ENCODE measurements around the gene ZC2HC1B.
"Not testable (repeated sequence)": the region's sequence is repeated elsewhere in the genome, so short reads cannot be mapped to it uniquely, and the experiment has no call there.

The ZC2HC1B gene

GRCh38 chr6:143864234-143864633, at the start of gene ZC2HC1B:
Gene ZC2HC1B, plus strand, starts transcription at chr6:143864474. Its CDS starts 66 bp downstream, at chr6:143864540.
- no peak for DNase-seq (ENCODE audit: low read depth in 2 of 2)

- no peak for DNase-seq (ENCODE audit: low read depth in 2 of 2)
Measured at GRCh38 chr6:143817621-143818020, 46.7 kb upstream of the ZC2HC1B start.

DNA sequence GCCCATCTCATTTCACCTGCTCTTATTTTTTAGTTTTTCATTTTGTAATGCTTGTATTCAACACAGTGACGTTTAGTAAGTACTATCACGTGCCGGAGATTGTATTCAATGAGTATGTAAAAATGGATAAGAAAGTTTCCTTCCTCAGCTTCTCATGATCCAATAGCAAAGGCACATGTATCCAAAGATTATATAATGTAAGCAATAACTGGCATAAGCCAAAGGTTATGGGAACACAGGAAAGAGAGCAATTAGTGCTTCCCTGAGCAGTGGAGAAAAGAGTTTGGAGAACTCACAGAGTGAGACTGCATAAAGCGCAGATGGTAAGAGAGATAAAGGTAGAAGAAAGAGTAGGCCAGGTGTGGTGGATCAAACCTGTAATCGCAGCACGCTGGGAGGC, 42.9 kb upstream of the ZC2HC1B start:
- DNase-seq (ENCODE audit: low read depth in 2 of 2), result no peak

GRCh38 chr6:143822584-143823024, 41.7 kb upstream of the ZC2HC1B start:
- no peak for DNase-seq (ENCODE audit: low read depth in 2 of 2)

GRCh38 chr6:143823548-143823947, 40.7 kb upstream of the ZC2HC1B start:
- DNase-seq (ENCODE audit: low read depth in 2 of 2), result no peak

DNA sequence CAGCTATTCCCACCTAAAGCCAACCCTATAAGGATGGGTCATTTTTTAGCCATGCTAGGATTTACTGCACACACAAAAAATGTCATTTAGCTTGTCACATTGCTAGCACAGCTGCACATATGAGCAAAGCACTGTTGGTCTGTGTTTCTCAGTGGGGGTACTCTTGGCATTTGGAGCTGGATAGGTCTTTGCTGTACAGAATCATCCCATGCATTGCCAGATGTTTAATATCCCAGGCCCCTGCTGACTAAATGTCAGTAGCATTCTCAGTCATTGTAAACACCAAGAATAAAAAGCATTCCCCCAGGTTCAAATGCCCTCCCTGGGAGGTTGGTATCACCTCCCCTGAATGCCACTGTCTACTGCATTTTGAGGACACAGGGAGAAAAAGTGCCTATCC, 35.7 kb upstream of the ZC2HC1B start:
- DNase-seq (ENCODE audit: low read depth in 2 of 2), result no peak

DNA sequence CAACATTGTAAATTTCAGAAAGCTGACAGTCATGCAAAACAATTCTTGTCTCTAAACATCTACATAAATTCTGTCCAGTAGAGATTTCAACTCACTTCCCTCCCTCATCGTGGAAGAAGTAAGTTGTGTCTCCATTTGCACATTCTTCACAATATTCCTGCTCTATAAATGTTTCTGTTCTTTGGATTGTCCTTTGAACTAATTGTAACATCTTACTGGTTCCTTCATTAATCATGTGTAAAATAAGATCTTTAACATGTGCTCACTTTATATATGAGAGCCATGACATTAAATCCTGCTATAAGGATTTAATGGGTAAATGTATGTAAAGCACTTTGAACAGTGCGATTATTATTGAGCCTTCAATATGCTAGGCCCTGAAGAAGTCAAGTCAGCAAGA, 28.1 kb upstream of the ZC2HC1B start:
- DNase-seq (ENCODE audit: low read depth in 2 of 2), result no peak

DNA sequence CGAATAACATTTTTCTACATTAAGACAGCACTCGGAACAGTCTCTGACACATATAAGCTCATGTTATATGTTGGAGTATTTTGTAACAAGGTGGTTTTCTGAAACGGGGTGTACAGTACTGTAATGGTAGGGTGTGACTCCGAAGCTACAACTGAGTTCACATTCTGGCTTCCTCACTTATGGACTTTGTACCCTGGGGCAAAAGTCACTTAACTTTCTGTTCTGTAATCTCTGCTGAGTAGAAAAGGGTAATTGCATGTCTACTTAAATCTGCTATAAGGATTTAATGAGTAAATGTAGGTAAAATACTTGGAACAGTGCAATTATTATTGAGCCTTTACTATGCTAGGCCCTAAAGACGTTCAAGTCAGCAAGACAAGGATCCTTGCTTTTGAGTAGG, 25.9 kb upstream of the ZC2HC1B start:
- no peak for DNase-seq (ENCODE audit: low read depth in 2 of 2)

GRCh38 chr6:143839196-143839595, 25.1 kb upstream of the ZC2HC1B start:
- DNase-seq (ENCODE audit: low read depth in 2 of 2), result no peak

- DNase-seq (ENCODE audit: low read depth in 2 of 2), result no peak
Measured at GRCh38 chr6:143840595-143841265, 23.5 kb upstream of the ZC2HC1B start.

DNA sequence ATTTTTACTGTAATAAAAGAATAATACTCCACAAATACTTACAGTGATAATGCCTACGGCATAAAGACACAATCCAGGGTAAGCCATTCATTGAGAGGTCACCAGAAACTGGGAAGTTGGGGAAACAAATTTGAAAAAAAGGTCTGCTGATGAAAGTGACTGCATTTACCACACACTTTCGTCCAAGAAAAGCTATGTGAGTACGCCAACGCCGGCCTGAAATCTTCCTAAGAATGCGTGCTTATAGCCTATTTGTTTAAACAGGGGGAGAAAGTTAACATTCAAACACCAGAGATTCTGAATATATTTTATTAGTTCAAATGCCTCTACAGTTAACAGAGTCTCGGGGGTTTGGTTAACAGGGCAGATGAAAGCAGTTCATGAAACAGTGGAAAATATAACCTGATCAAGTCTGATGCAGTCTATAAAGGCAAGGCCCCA, 21.8 kb upstream of the ZC2HC1B start:
- no peak for DNase-seq (ENCODE audit: low read depth in 2 of 2)

- DNase-seq (ENCODE audit: low read depth in 2 of 2), result peak; percentile 90
Measured at GRCh38 chr6:143842902-143843676, 21.2 kb upstream of the ZC2HC1B start, which contains the start of gene LTV1. Gene LTV1, plus strand, starts transcription at chr6:143843338. Its CDS starts 140 bp downstream, at chr6:143843478.

- no peak for DNase-seq (ENCODE audit: low read depth in 2 of 2)
Measured at GRCh38 chr6:143843677-143843999, 20.6 kb upstream of the ZC2HC1B start.

DNA sequence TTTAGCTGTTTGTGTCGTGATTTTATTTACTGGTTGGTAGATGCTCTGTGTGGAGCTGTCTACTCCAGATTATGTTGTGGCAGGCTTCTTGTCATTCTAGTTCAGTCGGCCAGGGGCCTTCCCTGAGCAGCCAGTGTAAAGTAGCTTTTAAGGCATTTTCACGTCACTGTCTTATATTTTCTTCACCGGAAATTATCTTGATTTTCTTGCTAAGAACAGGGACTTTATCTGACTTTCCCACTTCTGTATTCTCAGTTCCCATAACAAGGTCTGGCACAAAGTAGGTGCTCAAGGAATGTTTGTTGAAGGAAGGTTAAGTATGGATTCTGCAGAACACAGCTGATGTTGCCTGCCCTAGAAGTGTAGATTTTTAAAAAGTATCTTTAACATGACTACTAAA, 20.3 kb upstream of the ZC2HC1B start:
- no peak for DNase-seq (ENCODE audit: low read depth in 2 of 2)

DNA sequence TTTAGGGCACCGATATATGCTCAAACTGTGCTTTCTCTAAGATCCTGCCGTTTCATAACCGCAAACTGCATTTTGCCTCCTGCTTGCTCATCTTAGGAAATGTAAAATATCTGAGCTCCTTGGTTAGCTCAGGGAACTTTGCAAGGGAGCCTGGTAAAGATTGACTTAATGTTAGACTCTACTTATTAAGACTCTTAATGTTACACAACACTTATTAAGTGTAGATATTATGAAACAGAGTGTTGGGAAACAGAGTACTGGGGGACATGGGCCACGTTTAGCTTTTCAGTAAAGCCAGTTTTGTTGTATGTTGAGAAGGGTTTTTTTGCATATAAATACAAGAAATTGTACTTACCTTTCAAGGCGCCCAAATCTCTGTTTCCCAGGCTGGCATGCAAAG, 19.2 kb upstream of the ZC2HC1B start:
- no peak for DNase-seq (ENCODE audit: low read depth in 2 of 2)

GRCh38 chr6:143851706-143852105, 12.6 kb upstream of the ZC2HC1B start:
- DNase-seq (ENCODE audit: low read depth in 2 of 2), result not testable (repeated sequence)

DNA sequence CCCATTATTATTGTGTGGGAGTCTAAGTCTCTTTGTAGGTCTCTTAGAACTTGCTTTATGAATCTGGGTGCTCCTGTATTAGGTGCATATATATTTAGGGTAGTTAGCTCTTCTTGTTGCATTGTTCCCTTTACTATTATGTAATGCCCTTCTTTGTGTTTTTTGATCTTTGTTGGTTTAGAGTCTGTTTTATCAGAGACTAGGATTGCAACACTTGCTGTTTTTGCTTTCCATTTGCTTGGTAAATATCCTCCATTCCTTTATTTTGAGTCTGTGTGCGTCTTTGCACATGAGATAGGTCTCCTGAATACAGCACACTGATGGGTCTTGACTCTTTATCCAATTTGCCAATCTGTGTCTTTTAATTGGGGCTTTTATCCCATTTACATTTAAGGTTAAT, 9.2 kb upstream of the ZC2HC1B start:
- DNase-seq (ENCODE audit: low read depth in 2 of 2), result not testable (repeated sequence)

DNA sequence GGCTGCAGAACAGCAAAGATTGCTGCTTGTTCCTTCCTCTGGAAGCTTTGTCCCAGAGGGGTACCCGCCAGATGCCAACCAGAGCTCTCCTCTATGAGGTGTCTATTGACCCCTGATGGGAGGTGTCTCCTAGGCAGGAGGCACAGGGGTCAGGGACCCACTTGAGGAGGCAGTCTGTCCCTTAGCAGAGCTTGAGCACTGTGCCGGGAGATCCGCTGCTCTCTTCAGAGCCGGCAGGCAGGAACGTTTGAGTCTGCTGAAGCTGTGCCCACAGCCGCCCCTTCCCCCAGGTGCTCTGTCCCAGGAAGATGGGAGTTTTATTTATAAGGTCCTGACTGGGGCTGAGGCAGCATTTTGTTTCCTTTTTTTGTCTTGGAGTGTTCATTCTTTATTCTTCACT, 7.5 kb upstream of the ZC2HC1B start:
- not testable (repeated sequence) for DNase-seq (ENCODE audit: low read depth in 2 of 2)

- no peak for DNase-seq (ENCODE audit: low read depth in 2 of 2)
Measured at GRCh38 chr6:143857651-143858050, 6.6 kb upstream of the ZC2HC1B start.

- DNase-seq (ENCODE audit: low read depth in 2 of 2), result no peak
Measured at GRCh38 chr6:143859891-143860660, 4.2 kb upstream of the ZC2HC1B start.

DNA sequence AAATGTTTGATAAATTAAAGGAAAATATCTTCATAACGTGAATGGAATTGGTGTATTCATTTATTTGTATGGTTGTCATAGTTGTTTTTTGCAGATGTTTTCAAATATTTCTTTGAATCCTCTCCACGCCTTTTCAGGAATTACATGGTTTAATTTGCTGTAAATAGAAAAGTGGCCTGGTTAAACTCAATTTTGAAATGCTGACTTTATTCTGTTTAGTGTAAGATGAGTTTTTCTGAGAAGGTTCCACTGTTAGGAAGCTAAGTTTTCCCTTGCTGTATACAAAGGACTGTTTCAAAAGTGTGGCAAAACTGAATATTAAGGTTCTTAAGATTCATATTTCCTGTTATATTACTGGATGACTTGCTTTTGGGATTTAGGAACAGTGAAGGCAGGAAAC, 503 bp upstream of the ZC2HC1B start:
- DNase-seq (ENCODE audit: low read depth in 2 of 2), result no peak

DNA sequence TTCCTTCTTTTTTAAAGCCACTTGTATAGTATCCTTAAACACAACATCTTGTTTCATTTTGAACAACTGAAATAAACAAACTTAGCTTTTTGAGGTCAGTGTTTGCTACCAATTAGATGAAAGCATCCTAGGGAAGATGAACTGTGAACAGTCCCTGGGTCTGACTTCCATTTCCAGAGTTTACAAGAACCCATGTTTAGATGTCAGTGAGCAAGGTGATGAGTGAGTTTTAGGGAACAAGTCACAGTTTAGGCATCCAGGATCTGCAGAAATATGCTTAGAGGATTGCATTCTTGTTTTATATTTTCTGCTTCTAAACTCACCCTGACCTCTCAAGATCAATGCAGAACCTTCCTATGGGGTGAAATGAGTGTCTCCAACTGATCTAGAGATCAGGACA, 3.0 kb downstream of the ZC2HC1B start:
- DNase-seq (ENCODE audit: low read depth in 2 of 2), result no peak
